H1 (cell line): ENCODE results near the gene OSM. TPM values are rescaled to one million over a fixed set of nuclear protein-coding genes. Genes with fewer than 3 reads are reported as not detected.

Source experiments
- CTCF ChIA-PET: fragments of 300-600 bp; sonication (Branson Sonifier 250); formaldehyde crosslinking; loops from one replicate; lab custom pipeline; 2021; ENCODE audit not compliant: partially characterized antibody; lab: Charles Lee
- POLR2A ChIA-PET: fragments of 300-600 bp; sonication (Branson Sonifier 250); formaldehyde crosslinking; loops from one replicate; lab custom pipeline; 2021; ENCODE audit warnings: inconsistent platforms; ENCODE audit not compliant: partially characterized antibody; lab: Charles Lee
- DNase-seq, 2 experiments: peaks; one replicate each; pipeline versions ENCODE4 v3.0.0 to v3.0.0-alpha.2; 2010 to 2022; ENCODE audit warnings: low spot score in 2 of 2, low read depth in 1 of 2, mixed read lengths in 1 of 2
- FAIRE-seq: peaks from 2 replicates; lab custom pipeline; 2011; peaks lifted over from hg19 to GRCh38; lab: Jason Lieb, UNC
- H2AFZ ChIP-seq: 2 replicates; pipeline ENCODE4 v1.8.1; 2012; ENCODE audit warnings: low read length, inconsistent platforms
- H2AK5ac ChIP-seq: 2 replicates; pipeline ENCODE4 v1.6.1; 2013; ENCODE audit warnings: low read depth, low read length
- H2BK120ac ChIP-seq: replicated peaks from 2 replicates; pipeline ENCODE3; 2013; ENCODE audit warnings: low read depth, low read length, inconsistent platforms
- H2BK12ac ChIP-seq: 2 replicates; pipeline ENCODE4 v1.6.1; 2013; ENCODE audit warnings: low read depth, low read length
- H2BK15ac ChIP-seq: 2 replicates; pipeline ENCODE4 v1.6.1; 2013; ENCODE audit warnings: low read length
- H2BK20ac ChIP-seq: 2 replicates; pipeline ENCODE4 v1.6.1; 2013; ENCODE audit warnings: low read length
- H2BK5ac ChIP-seq: 2 replicates; pipeline ENCODE4 v1.6.1; 2013; ENCODE audit warnings: low read depth, low read length
- H3K14ac ChIP-seq: 2 replicates; pipeline ENCODE4 v1.6.1; 2013; ENCODE audit warnings: inconsistent platforms; ENCODE audit not compliant: insufficient read length
- H3K18ac ChIP-seq: 2 replicates; pipeline ENCODE4 v1.6.1; 2013; ENCODE audit warnings: low read length; ENCODE audit errors: extremely low read depth
- H3K23ac ChIP-seq: 2 replicates; pipeline ENCODE4 v1.6.1; 2013; ENCODE audit warnings: inconsistent platforms; ENCODE audit not compliant: insufficient read length
- H3K23me2 ChIP-seq: 2 replicates; pipeline ENCODE4 v1.6.1; 2013; ENCODE audit warnings: low read depth, low read length
- H3K27ac ChIP-seq: 2 replicates; pipeline ENCODE4 v1.6.1; 2011; ENCODE audit warnings: low read depth, low read length, inconsistent platforms
- H3K27me3 ChIP-seq, 4 experiments: replicated peaks in 1 of 4; 1 replicate in 1 of 4; 2 replicates in 3 of 4; pipeline versions ENCODE4 v1.6.1 to v1.8.1; 2011 to 2013; ENCODE audit warnings: low read length in 3 of 4, mild to moderate bottlenecking in 3 of 4, inconsistent platforms in 2 of 4, mixed read lengths in 2 of 4, moderate library complexity in 1 of 4; ENCODE audit not compliant: control insufficient read depth in 3 of 4, insufficient read depth in 3 of 4; ENCODE audit errors: extremely low read depth in 1 of 4
- H3K36me3 ChIP-seq, 4 experiments: 2 replicates each; pipeline versions ENCODE4 v1.6.1 to v1.8.1; 2011 to 2013; ENCODE audit warnings: mild to moderate bottlenecking in 4 of 4, low read length in 3 of 4, moderate library complexity in 2 of 4, control low read depth in 1 of 4, inconsistent platforms in 1 of 4; ENCODE audit not compliant: insufficient read depth in 4 of 4, control insufficient read depth in 2 of 4
- H3K4ac ChIP-seq: replicated peaks from 2 replicates; pipeline ENCODE3; 2013; ENCODE audit warnings: low read length, low read depth, mixed read lengths, inconsistent platforms; ENCODE audit not compliant: insufficient read length
- H3K4me1 ChIP-seq, 4 experiments: replicated peaks in 1 of 4; 1 replicate in 1 of 4; 2 replicates in 3 of 4; pipeline versions ENCODE4 v1.6.1 to v1.8.1; 2011 to 2013; ENCODE audit warnings: low read length in 3 of 4, inconsistent platforms in 2 of 4, mixed read lengths in 1 of 4; ENCODE audit not compliant: insufficient read depth in 4 of 4, control insufficient read depth in 3 of 4
- H3K4me2 ChIP-seq, 2 experiments: 2 replicates each; pipeline versions ENCODE4 v1.6.1 to v1.8.1; 2011 to 2013; ENCODE audit warnings: low read depth in 2 of 2, low read length in 2 of 2, control low read depth in 1 of 2, inconsistent platforms in 1 of 2, mild to moderate bottlenecking in 1 of 2; ENCODE audit not compliant: insufficient read depth in 1 of 2
- H3K4me3 ChIP-seq, 4 experiments: fragments of 200-600, 300-600 bp in 1 of 4; sonication (generic), shearing (Covaris generic), sonication (Bioruptor Twin) in 1 of 4; 2 replicates each; pipeline versions ENCODE4 v1.5.1 to v1.8.1; 2011 to 2016; ENCODE audit warnings: low read length in 4 of 4, low read depth in 3 of 4, control low read depth in 2 of 4, inconsistent platforms in 2 of 4, mild to moderate bottlenecking in 2 of 4, mixed read lengths in 1 of 4, moderate library complexity in 1 of 4; ENCODE audit not compliant: insufficient read depth in 2 of 4; ENCODE audit errors: extremely low read depth in 1 of 4
- H3K56ac ChIP-seq: replicated peaks from 2 replicates; pipeline ENCODE3; 2013; ENCODE audit warnings: low read depth, mild to moderate bottlenecking, mixed read lengths, low read length, inconsistent platforms; ENCODE audit not compliant: insufficient read length
- H3K79me1 ChIP-seq: 2 replicates; pipeline ENCODE4 v1.6.1; 2013; ENCODE audit warnings: low read depth, low read length, control low read depth
- H3K79me2 ChIP-seq, 2 experiments: 2 replicates each; pipeline versions ENCODE4 v1.6.1 to v1.8.1; 2012 to 2013; ENCODE audit warnings: low read length in 2 of 2, mild to moderate bottlenecking in 2 of 2, inconsistent platforms in 1 of 2; ENCODE audit not compliant: insufficient read depth in 2 of 2, control insufficient read depth in 1 of 2
- H3K9ac ChIP-seq, 4 experiments: replicated peaks in 1 of 4; 1 replicate in 1 of 4; 2 replicates in 3 of 4; pipeline versions ENCODE4 v1.6.1 to v1.8.1; 2011 to 2013; ENCODE audit warnings: low read depth in 3 of 4, low read length in 3 of 4, control low read depth in 2 of 4, mild to moderate bottlenecking in 2 of 4, moderate library complexity in 2 of 4, inconsistent platforms in 1 of 4; ENCODE audit errors: extremely low read depth in 1 of 4
- H3K9me3 ChIP-seq, 2 experiments: 2 replicates each; pipeline versions ENCODE4 v1.6.1 to v1.8.1; 2012 to 2013; ENCODE audit warnings: mild to moderate bottlenecking in 2 of 2, moderate library complexity in 2 of 2, control low read depth in 1 of 2, inconsistent platforms in 1 of 2, low read depth in 1 of 2, low read length in 1 of 2, mixed read lengths in 1 of 2; ENCODE audit not compliant: insufficient read depth in 2 of 2
- H4K20me1 ChIP-seq, 2 experiments: replicated peaks in 1 of 2; 2 replicates each; pipeline versions ENCODE3 to v1.8.1; 2011 to 2013; ENCODE audit warnings: inconsistent platforms in 2 of 2, low read length in 2 of 2, mild to moderate bottlenecking in 1 of 2; ENCODE audit not compliant: insufficient read depth in 2 of 2, control insufficient read depth in 1 of 2
- H4K5ac ChIP-seq: 2 replicates; pipeline ENCODE4 v1.6.1; 2013; ENCODE audit warnings: low read length, low read depth, mixed read lengths, inconsistent platforms; ENCODE audit not compliant: insufficient read length
- H4K8ac ChIP-seq: 2 replicates; pipeline ENCODE4 v1.8.0; 2013; ENCODE audit warnings: mild to moderate bottlenecking, moderate library complexity, low read length, inconsistent platforms; ENCODE audit not compliant: insufficient read depth; ENCODE audit errors: extremely low read depth
- H4K91ac ChIP-seq: replicated peaks from 2 replicates; pipeline ENCODE3; 2013; ENCODE audit warnings: low read length, mixed read lengths, inconsistent platforms; ENCODE audit not compliant: insufficient read length
- CBX5 ChIP-seq: fragments of 300-800, 300-1000 bp; sonication (generic); IDR thresholded peaks from 2 replicates; pipeline ENCODE4 v1.7.1; 2016; ENCODE audit warnings: antibody characterized with exemption, low read length, low read depth
- SIN3A ChIP-seq, 2 experiments: IDR thresholded peaks in 1 of 2; conservative IDR thresholded peaks in 1 of 2; 2 replicates each; pipeline ENCODE4 v1.6.1; 2011 to 2012; ENCODE audit warnings: low read length in 2 of 2, improper control_type of control experiment in 1 of 2, low read depth in 1 of 2, mild to moderate bottlenecking in 1 of 2
- WGBS, 2 experiments: shearing (Covaris generic) in 1 of 2; methylation state at CpG; one replicate each; pipeline versions ENCODE4 v1.1.6 to v1.1.7; 2013 to 2015; ENCODE audit warnings: low lambda C conversion rate in 2 of 2, mixed read lengths in 2 of 2, inconsistent platforms in 1 of 2, low coverage in 1 of 2, missing lambda C conversion rate in 1 of 2; ENCODE audit not compliant: insufficient replicate concordance in 2 of 2, insufficient coverage in 1 of 2, insufficient read length in 1 of 2; ENCODE audit errors: extremely low coverage in 1 of 2, missing lambda C conversion rate in 1 of 2; 5-methylcytosine and 5-hydroxymethylcytosine counted together
- polyA plus RNA-seq, 7 experiments: library from polyadenylated mRNA; depleted of rRNA in 3 of 7; stranded (reverse) in 5 of 7; unstranded in 2 of 7; fragments of >200 nt in 5 of 7; fragments of 200-250 nt in 2 of 7; gene quantifications; 1 replicate in 5 of 7; 2 replicates in 1 of 7; 4 replicates in 1 of 7; pipeline versions ENCODE4 v1.2.1 to v1.2.3, GENCODE V29; 2011 to 2013; ENCODE audit warnings: missing spikeins in 2 of 7, mixed read lengths in 2 of 7
- total RNA-seq: library from RNA; stranded (reverse); fragmentation: NEBNext Ultra II Directional; extraction: Animal tissue kit (Norgen Biotek cat#: 25700); gene quantifications from 2 replicates; pipeline ENCODE4 v1.2.1, GENCODE V29; 2021

OSM gene
- total and polyA plus RNA-seq, 2 of the 8 experiments (the other 6 are each of a cell fraction or from before 2014, with no cell fraction given): not detected

- Histone ChIP-seq H2BK15ac (no peak overlapping the region), H3K18ac (no peak overlapping the region), H3K14ac (no peak overlapping the region), H3K27me3 (no peaks in the 10 kb centered on the region), H3K4ac (no peak overlapping the region), H3K27ac (no peak overlapping the region), H4K5ac (no peak overlapping the region), H3K79me2 (no peaks in the 10 kb centered on the region), H3K9ac (no peak overlapping the region), H3K4me2 (no peak overlapping the region), H3K79me1 (no peaks in the 10 kb centered on the region; the same call in 1 of the 2 replicates), H2BK12ac (no peak overlapping the region), H3K4me1 (peaks cover 3 to 19% (median 10%) of the 10 kb centered on the region in 4 experiments; a peak in 6 of 7 replicates), H2AK5ac (no peak overlapping the region), H3K36me3 (no peaks in the 10 kb centered on the region), H4K20me1 (no peaks in the 10 kb centered on the region), H4K8ac (no peak overlapping the region; the same call in none of the 2 replicates), H3K9me3 (no peaks in the 10 kb centered on the region), H3K23ac (no peak overlapping the region), H2BK20ac (no peak overlapping the region), H4K91ac (no peak overlapping the region), H2AFZ (no peak overlapping the region), H2BK5ac (no peak overlapping the region), H3K56ac (no peak overlapping the region), H3K23me2 (no peaks in the 10 kb centered on the region), H3K4me3 (no peak overlapping the region), H2BK120ac (no peak overlapping the region)
- CTCF ChIA-PET: interaction anchor here (0.6 kb wide), 1 partner anchor 8 kb away, joined by 6 read pairs; no protein-coding TSS in a partner anchor
- no peak for DNase-seq
- POLR2A ChIA-PET: interaction anchor here (1.0 to 1.1 kb wide), 2 partner anchors 11 to 16 kb away, joined by 3 read pairs; no protein-coding TSS in a partner anchor
- 97% methylated on average over 3 of the region's 3 CpGs; no CpG with 5 or more reads in 1 of the 2 experiments for WGBS, 2 experiments
- TF ChIP-seq SIN3A (conservative IDR thresholded peaks at IDR 0.05 in 1 of 2, IDR thresholded peaks at IDR 0.05 in 1 of 2; ENCODE audit: low read depth in 1 of 2, low read length in 2 of 2): no peak
- no peak for TF ChIP-seq CBX5
- no peak for FAIRE-seq
Measured at GRCh38 chr22:30230330-30230729, 36.3 kb downstream of the OSM start.
